ELF-1 (cell line): ENCODE results near the gene TAMALIN.

Source experiments
- DNase-seq: peaks from one replicate; pipeline ENCODE4 v3.0.0-alpha.2; 2016; ENCODE audit warnings: low read depth, low spot score

TAMALIN gene

GRCh38 chr12:51984657-51985056 is 22.1 kb upstream of the TAMALIN start:
- DNase-seq: no peak

GRCh38 chr12:51985154-51985835 is 21.5 kb upstream of the TAMALIN start:
- DNase-seq: no peak

GRCh38 chr12:51986834-51987233 is 19.9 kb upstream of the TAMALIN start:
- no peak for DNase-seq

GRCh38 chr12:51992246-51992645 is 14.5 kb upstream of the TAMALIN start:
- no peak for DNase-seq

- DNase-seq: no peak
Measured at GRCh38 chr12:51994539-51994820, 12.3 kb upstream of the TAMALIN start.

- DNase-seq: peak; percentile 34
Measured at GRCh38 chr12:51994959-51995358, 11.8 kb upstream of the TAMALIN start.

- DNase-seq: no peak
Measured at GRCh38 chr12:51997136-51997535, 9.6 kb upstream of the TAMALIN start.

GRCh38 chr12:52003016-52003550 is 3.7 kb upstream of the TAMALIN start:
- DNase-seq: no peak

GRCh38 chr12:52003591-52003990 is 3.2 kb upstream of the TAMALIN start:
- no peak for DNase-seq

- DNase-seq: peak; percentile 65
Measured at GRCh38 chr12:52004042-52004648, 2.6 kb upstream of the TAMALIN start.

GRCh38 chr12:52005218-52005902 is 1.4 kb upstream of the TAMALIN start:
- no peak for DNase-seq

GRCh38 chr12:52005903-52006703 is 643 bp upstream of the TAMALIN start:
- DNase-seq: peak; percentile 59

- peak; percentile 35 for DNase-seq
Measured at GRCh38 chr12:52007158-52007921, 594 bp downstream of the TAMALIN start.

GRCh38 chr12:52007982-52008510 is 1.3 kb downstream of the TAMALIN start:
- peak; percentile 23 for DNase-seq

GRCh38 chr12:52009081-52009751 is 2.5 kb downstream of the TAMALIN start:
- DNase-seq: no peak

- peak; percentile 97 for DNase-seq
Measured at GRCh38 chr12:52010152-52010622, 3.4 kb downstream of the TAMALIN start.

- DNase-seq: no peak
Measured at GRCh38 chr12:52010692-52011601, 4.2 kb downstream of the TAMALIN start.

- DNase-seq: no peak
Measured at GRCh38 chr12:52011602-52012214, 5.0 kb downstream of the TAMALIN start.
